ENCODE data around the gene TRH.
A peak's percentile ranks its signal among the peaks of the same experiment; 100 is the strongest.
"Not testable (repeated sequence)": the region's sequence is repeated elsewhere in the genome, so short reads cannot be mapped to it uniquely, and the experiment has no call there.

TRH gene

DNA sequence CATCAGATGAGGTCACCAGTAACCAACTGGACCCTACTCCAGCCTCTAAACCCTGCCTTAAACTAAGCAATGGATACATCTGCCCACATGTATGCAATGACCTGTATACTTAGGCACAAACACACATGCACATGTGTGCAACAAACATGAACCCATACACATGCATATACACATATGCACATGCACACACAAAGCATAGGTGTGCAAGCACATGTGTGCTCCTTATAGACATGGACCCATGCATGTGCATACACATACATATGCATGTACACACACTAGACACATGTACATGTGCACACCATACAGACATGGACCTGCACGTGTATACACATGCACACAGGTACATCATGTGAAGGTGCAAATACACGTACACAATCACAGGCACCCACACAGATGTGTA is 8.6 kb upstream of the TRH start:
- no peak for DNase-seq (ENCODE audit: low read depth in 2 of 2)

DNA sequence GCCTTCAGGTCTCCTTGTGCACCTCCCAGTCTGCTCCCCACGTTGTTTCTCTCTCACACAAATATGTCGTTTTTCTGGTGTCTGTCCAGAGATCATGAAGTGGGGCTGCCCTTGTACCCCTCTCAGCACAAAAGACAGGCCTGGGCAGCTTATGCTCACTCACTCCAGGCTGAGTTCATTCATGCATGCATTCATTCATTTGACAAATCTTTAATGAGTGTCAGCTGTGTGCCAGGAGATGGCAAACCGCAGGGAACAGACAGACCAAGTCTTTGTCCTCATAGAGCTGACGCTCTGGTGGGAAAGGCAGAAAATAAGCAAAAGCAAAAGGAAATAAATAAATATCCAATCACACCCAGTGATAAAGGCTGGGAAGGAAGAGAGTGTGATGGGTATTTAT is 7.6 kb upstream of the TRH start:
- DNase-seq (ENCODE audit: low read depth in 2 of 2) = no peak

DNA sequence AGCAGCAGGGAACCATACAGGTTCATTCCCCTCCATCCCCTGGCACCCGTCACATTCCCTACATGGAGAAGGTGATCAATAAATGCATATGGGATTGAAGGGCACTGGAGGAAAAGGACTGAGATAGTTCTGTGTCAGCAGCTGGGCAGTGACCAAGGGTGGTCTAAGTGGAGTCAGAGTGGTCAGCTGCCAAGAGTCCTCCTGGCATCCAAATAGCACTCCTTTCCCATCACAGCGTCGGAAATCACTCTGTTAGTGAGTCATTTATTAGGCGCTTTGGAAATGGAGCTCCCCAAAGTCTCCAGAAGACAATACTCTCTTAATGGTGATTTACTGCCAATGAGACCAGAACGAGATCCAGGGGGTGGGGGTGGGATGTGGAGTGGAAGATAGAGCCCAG is 6.8 kb upstream of the TRH start:
- DNase-seq (ENCODE audit: low read depth in 2 of 2) = no peak

DNA sequence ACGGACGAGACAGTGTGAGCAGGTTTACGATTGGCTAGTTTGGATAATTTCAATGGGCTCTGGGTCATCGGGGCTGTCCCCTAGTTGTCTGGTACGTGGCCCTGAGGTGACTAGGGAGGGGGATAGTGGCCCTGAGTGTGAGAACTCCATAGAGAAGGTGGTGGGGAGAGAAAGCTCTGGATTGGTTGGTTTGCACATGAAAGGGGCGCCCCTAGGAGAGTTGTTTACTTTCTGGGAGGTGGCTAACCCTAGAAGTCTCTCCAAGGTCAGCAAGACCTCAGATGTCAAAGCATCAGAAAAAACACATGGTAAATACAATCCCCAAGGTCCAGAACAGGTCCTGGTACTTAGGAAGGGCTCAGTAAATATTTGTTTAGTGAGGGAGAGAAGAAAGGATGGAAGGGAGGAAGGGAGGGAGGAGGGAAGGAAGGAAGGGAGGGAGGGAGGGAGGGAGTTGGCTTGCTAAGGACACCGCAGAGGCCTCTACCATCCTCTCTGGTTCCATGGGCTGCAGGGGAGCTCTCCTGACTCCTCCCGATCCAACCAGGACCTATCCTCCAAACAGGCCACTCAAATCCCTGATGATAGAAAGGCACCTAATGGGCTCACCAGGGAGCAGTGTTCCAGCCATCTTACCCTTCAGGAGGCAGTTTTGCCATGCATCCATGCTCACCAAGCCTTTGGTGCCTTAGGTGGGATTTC is 3.0 kb upstream of the TRH start:
- DNase-seq (ENCODE audit: low read depth in 2 of 2) = no peak

DNA sequence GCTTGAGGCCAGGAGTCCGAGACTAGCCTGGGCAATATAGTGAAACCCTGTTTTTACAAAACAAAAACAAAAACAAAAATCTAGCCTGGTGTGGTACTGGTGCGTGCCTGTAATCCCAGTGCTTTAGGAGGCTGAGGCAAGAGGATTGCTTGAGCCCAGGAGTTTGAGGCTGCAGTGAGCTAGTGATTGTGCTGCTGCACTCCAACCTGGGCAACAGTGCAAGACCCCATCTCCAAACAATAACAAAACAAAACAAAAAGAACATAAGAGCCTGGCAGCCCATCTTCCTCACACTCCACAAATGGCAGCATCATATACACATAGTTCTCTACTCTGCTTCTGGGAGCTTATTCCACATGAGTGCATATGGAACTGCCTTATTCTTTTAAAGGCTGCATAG is 2.2 kb upstream of the TRH start:
- DNase-seq (ENCODE audit: low read depth in 2 of 2) = no peak

DNA sequence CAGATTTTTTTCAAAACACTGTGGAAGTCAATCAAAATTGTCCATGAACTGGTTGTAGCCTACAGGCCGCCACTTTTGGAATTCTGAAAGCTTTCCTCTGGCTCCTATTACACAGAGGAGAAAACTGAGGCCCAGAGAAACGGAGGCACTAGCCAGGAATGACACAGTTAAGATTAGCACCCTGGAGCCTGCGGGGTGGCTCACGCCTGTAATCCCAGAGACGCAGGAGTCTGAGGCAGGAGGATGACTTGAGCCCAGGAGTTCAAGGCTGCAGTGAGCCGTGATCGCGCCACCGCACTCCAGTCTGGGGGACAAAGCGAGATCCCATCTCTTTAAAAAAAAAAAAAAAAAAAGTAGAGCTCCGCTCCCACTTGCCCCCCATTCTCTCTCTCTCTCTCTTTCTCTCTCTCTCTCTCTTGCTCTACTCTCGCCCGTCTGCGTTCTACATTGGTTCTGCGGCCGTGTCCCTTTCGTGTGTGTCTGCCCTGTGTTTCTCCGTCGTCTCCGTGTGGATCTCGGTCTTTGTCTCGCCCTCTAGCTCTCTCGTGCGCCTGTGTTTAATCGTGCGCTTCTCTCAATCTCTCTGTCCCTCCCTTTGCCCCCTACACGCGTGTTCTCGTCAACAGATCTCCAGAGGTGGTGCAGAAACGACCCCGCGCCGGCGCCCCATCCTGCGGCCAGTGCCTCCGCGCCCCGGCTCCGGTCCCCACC is 512 bp upstream of the TRH start:
- no peak for DNase-seq (ENCODE audit: low read depth in 2 of 2)

DNA sequence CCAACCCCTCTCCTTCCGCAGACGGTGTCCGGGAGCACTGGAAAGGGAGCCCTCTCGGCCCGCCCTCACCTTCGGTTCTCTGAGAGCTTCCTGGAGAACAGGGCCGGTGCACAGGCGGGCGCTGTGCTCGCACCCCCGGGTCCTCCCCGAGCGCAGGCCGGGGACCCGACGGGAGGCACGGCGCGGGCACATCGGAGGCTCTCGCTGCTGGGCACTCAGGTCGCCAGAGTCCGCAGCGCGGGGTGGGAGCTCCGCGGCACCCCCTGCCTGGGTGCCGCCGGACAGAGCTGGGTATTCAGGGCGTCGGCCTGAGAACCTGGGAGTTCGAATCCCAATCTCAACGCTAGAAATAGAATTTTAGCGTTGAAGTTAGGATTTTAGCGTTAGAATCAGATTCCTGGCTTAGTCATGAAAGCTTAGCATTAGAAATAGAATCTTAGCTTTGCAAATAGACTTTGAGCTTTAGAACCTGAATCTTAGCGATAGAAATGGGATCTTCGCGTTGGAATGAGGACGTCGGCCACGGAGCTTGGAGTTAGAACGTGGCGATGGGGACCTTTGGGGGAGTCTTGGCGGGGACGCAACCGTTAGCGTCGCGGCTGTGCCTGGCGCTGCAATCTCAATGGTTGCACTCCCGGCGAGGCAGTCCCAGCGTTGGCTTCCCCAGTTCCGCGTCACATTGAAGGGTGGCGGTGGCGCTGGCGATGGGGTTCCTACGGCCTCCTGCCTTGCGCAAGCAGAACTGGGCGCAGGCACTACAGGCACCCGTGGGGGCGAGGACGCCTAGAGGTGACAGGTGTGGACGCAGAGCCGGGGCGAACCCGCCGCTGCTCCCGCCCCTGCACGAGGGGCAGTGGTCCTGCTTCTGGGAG is 549 bp downstream of the TRH start:
- DNase-seq (ENCODE audit: low read depth in 2 of 2) = no peak

DNA sequence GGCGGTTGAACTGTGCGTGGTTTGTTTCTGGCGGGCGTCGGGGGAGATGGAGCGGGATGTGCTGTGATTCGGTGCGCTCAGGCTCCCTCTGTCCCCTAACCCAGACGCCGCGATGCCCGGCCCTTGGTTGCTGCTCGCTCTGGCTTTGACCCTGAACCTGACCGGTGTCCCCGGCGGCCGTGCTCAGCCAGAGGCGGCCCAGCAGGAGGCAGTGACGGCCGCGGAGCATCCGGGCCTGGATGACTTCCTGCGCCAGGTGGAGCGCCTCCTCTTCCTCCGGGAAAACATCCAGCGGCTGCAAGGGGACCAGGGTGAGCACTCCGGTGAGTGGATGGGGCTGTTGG is 1.2 kb downstream of the TRH start:
- DNase-seq (ENCODE audit: low read depth in 2 of 2) = no peak

DNA sequence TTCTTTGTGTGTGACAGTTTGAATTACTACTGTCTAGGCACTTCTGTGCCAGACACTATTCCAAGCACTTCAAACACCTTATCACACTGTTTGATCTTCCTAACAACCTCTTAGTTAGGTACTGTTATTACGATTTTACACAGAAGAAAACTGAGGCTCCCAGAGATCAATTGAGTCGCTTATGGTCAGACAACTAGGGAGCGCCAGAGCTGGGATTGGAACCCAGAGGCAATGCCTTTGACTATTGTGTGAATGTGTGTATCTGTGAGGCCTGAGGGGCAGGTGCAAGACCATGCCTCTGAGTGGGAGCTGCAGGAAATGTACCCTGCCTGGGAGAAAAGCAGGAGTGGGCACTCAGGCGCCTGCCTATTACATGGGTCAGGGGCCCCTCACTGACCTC is 1.8 kb downstream of the TRH start:
- no peak for DNase-seq (ENCODE audit: low read depth in 2 of 2)

DNA sequence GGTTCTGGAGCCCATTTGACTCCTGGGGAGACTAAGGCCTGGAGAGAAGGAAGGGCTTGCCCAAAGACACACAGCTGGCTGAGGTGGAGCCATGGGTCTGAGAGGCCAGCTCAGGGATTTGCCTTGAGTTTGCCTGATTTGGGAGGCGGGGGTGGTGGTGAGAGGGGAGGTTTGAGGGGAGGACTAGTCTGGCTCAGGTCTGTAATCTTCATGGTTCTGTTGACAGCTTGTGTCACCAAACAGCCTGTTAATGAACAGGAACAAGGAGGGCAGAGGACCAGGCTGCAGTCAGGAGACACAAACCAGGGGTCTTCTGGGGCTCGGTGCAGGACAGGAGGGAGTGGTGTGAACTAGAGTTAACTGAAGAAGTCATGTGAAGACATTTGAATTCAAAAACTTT is 3.6 kb downstream of the TRH start:
- DNase-seq (ENCODE audit: low read depth in 2 of 2) = no peak

DNA sequence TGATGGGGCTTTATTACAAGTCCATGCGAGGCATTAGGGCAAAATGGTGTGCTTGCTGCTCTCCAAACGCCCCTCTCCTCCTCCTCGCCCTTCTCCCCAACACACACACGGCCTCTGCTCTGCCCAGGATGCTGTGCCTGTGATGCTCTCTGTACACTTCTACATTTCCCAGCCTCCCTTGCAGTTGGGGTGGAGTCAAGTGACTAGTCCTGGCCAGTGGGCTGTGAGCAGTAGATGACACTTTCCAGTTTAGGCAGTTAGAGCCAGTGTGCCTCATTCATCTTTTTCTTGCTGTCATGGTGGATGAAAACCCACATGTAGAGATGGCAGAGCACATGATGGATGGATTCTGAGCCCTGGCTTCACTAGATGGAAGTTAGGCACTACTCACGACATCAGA is 5.4 kb downstream of the TRH start:
- no peak for DNase-seq (ENCODE audit: low read depth in 2 of 2)

DNA sequence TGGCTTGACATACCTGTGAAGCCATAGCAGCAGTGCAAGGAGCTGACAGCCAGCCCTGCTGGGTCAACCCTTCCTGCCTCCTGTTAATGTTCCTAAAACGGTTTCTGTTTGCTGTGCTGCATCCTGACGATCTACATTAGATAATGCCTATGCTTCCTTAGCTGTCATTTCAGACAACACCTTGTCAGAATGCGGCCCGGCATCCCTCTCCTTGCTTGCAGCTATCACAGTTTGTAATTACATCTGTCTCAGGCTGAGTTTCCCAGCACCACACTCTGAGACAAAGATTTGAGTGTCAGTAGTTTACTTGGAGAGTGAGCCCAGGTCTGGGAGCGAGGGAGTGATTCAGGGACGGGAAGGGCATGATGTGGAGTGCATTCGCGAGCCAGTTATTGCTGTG is 9.0 kb downstream of the TRH start:
- DNase-seq (ENCODE audit: low read depth in 2 of 2) = no peak

DNA sequence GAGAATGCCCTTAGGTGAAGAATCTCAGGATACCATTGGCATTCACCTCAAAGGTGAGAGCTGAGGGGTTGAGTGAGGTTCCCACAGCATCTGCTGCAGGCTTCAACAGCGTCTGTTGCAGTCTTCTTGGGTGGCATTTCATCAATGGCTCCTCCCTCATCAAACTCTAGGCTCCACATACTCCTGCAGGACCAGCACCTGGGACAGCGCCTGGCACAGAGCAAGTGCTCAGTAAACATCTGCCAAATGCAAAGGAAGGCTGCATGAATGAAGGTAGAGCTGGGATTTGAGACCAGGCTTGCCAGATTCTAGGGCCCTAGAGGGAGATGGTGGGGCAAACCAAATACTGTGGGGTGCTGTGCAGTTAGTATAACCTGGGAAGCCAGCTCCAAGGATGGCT is 9.6 kb downstream of the TRH start:
- no peak for DNase-seq (ENCODE audit: low read depth in 2 of 2)

DNA sequence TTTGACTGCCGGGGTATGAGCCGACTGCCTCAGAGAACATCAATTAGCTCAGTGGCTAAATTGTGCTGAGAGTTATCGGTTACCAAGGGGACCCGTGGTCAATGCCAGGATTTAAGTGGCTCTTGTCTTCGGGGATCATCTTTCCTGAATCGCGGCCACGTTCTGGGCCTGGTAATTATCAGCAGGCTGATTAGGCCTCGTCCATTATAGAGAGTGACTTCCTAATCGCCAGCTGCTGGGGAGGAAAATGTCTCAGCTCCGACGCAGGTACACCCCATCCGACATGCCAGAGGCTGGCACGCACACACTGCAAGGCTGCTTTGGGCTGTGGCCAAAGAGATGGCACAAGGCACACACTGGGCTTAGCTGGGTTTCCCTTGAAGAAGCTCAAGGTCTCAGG is 10.6 kb downstream of the TRH start:
- no peak for DNase-seq (ENCODE audit: low read depth in 2 of 2)

DNA sequence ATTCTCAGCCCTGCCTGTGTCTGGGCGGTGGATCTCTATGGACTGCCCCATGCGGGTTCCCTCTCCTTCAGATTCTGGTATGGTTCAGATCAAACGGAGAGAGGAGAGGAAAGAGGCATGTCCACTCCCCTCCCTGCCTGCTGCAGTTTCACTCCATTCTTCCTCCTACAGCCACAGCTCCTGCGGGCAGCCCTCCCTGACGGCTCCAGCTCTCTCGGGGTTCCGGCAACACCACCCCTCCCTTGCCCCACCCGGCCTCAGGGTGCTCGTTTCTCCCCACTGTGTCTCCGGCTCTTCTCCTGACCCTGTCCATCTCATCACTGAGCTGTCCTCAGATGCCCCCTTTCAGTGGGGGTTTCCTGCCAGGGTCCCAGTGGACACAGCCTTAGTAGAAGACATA is 13.9 kb downstream of the TRH start:
- no peak for DNase-seq (ENCODE audit: low read depth in 2 of 2)

DNA sequence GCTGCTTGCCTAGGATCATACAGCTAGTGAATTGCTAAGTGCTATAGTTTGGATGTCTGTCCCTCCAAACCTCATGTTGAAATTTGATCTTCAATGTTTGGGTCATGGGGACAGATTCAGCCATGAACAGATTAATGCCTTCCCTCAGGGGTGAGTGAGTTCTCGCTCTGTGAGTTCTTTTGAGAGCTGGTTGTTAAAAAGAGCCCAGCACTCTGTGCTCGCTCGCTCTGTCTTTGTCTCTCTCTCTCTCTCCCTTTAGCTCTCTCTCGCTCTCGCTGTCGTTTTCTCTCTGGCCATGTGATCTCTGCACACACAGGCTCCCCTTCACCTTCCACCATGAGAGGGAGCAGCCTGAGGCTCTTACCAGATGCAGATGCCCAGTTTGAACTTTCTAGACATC is 14.9 kb downstream of the TRH start:
- DNase-seq (ENCODE audit: low read depth in 2 of 2) = no peak

DNA sequence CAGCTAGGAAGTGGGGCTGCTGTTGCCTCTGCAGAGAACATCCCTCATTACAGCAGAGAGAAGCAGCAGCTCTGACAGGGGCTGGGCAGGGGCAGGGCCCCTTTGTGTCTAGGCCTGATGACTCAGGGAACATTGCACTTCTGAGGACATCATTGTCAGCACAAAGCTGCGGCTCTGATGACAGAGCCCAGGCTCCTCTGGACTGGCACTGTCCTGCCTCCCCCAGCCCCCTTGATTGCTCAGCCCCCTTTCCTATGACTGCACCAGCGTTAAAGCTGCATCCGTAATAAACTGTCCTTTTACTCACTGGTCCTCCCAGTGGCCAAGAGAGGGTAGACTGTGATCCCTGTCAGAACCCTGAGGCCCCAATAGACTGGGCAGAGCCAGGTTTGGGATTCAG is 18.3 kb downstream of the TRH start:
- no peak for DNase-seq (ENCODE audit: low read depth in 2 of 2)

DNA sequence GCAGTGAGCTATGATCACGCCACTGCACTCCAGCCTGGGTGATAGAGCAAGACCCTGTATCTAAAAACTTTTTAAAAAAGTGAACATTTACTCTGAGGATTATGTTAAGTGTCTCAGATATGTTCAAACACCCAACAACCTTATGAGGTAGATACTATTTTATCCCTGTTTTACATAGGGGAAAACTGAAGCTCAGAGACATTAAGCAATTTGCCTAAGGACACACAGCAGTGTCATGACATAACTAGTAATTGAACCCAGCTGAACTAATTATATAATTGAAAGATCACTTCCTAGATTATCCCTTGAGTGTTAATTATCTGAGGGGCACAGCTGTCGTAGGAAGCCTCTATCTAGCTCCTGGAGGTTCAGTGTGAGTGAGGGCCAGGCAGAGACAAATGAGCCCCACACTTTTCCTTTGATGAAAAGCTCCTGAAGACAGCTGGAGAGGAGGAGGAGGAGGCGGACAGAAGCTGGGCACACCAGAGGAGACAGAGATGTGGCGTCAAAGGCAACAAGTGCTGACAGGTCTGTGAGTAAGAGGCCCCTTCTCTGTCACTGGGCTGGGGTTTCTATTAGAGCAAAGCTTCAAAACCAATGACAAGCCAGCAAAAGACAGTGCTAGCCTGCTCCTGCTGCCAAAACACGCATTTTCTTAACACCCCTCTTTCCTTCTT is 20.5 kb downstream of the TRH start:
- no peak for DNase-seq (ENCODE audit: low read depth in 2 of 2)

DNA sequence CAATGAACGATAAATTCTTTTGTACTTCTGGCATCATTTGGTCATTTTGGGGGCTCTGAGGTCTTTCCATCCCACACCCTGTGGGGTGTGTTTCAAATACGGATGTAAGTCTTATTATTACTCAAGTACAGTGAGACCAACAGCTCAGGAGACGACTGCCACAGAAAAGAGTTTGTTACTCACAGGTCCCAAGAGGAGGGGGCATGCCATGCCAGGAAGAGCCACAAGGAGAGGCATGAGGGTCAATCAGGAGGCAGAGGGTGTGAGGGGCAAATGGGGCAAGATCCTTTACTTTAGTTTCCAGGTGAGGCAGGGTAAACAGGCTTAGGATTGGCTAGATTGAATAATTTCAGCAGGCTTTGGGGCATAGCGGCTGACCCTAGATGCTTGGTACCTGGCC is 21.6 kb downstream of the TRH start:
- no peak for DNase-seq (ENCODE audit: low read depth in 2 of 2)

DNA sequence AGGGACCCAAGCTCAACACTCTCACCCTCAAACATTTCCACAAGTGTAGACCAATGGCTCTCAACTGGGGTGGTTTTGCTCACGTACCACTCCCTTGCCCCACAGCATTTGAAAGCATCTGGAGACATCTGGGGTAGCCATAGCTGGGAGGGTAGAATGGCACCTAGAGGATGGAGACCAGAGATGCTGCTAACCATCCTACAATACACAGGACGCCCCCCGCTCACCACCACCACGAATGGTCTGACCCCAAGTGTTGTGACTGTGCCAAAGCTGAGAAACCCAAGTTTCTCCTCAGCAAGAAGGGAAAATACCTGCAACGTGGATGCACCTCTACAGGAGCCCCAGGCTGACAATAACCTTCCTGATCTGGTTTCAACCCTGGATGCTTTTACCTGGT is 24.7 kb downstream of the TRH start:
- not testable (repeated sequence) for DNase-seq (ENCODE audit: low read depth in 2 of 2)

DNA sequence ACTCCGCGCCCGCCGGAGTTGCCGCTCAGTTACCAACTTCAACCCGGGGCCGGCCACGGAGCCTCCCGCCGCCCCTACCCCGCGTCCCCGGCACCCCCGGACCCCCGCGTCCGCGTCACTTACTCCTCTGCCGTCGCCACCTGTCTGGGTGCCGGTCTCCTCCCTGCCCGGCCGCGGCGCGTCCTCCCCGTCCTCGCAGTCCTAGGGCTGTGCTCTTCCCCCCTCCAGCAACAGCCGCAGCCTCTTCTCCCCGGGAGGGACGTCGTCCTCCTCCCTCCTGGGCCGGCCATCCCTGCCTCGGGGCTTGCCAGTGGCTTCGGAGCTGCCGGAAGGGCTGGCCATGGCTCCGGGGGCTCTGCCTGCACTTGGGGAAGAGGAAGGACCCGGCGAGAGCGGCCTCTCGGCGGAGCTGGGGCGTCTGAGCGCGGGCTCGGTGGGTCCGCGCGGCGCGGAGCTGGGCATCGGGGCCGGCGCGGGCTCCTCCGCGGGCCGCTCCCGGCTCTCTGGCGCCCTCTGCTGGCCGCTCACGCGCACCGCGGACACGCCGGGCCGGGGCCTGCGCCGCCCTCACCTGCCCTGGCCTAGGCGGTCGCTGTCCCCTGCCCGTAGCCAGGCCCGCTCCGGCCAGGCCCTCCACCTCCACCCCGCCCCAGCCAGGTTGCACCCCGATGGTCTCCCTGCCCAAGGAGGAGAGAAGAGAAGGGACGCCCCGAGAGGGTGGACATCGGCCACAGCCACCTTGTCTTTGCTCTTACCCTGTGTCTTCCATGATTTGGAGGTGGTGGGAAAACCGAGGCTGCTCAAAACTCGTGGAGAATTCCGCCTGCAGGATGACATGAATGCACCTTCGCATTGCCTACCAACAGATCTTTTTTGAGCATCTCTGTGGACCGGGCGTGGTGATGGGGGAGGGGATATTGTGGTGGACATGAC is 28.4 kb downstream of the TRH start:
- DNase-seq (ENCODE audit: low read depth in 2 of 2) = peak in 1 of 2 experiments; percentile 1
